AG04449 (cell line): ENCODE results near the gene SARDH.

ENCODE experiments used
- CTCF ChIA-PET: fragments of 350-600 bp; formaldehyde crosslinking; extraction: SDS; loops from one replicate; lab custom pipeline; 2021; ENCODE audit warnings: antibody characterized with exemption; lab: Yijun Ruan, JAX
- POLR2A ChIA-PET: fragments of 400-600, 350-600 bp; formaldehyde crosslinking; extraction: SDS; loops from one replicate; lab custom pipeline; 2020; ENCODE audit warnings: antibody characterized with exemption, inconsistent platforms; lab: Yijun Ruan, JAX
- DNase-seq: peaks from one replicate; pipeline ENCODE4 v3.0.0-alpha.2; 2010; ENCODE audit warnings: low read depth, low spot score
- H3K4me3 ChIP-seq: 2 replicates; pipeline ENCODE4 v1.5.1; 2011; ENCODE audit warnings: low read depth, mild to moderate bottlenecking, control low read depth, low read length
- CTCF ChIP-seq: IDR thresholded peaks from one replicate; pipeline ENCODE4 v1.5.1; 2011; ENCODE audit warnings: mild to moderate bottlenecking, moderate library complexity, low read length, control low read depth, inconsistent platforms; ENCODE audit not compliant: insufficient read depth; ENCODE audit errors: missing control alignments

Gene SARDH

GRCh38 chr9:133709691-133710571 lies 28.2 kb downstream of the SARDH start:
- DNase-seq, result no peak
- TF ChIP-seq CTCF, result no peak
- CTCF ChIA-PET, result interaction anchor here (1.3 kb wide), 1 partner anchor 285 kb away, joined by 3 read pairs; no protein-coding TSS in a partner anchor
- POLR2A ChIA-PET, result no interaction called here
- H3K4me3 ChIP-seq, result no peak overlapping the region

- no peak for TF ChIP-seq CTCF
- H3K4me3 ChIP-seq, result no peak overlapping the region
- DNase-seq, result no peak
- POLR2A ChIA-PET, result no interaction called here
- CTCF ChIA-PET, result interaction anchor here (0.7 to 1.3 kb wide), 2 partner anchors 34 to 286 kb away, joined by 3 read pairs; no protein-coding TSS in a partner anchor
Measured at GRCh38 chr9:133709015-133709611, 29.0 kb downstream of the SARDH start.

GRCh38 chr9:133708246-133709014 lies 29.7 kb downstream of the SARDH start:
- no peak for DNase-seq
- TF ChIP-seq CTCF, result no peak
- ChIA-PET CTCF (interaction anchor here (0.7 kb wide), 1 partner anchor 35 kb away, joined by 3 read pairs; no protein-coding TSS in a partner anchor), POLR2A (no interaction called here)
- no peak overlapping the region for H3K4me3 ChIP-seq

- no peak overlapping the region for H3K4me3 ChIP-seq
- ChIA-PET CTCF (no interaction called here), POLR2A (no interaction called here)
- no peak for DNase-seq
- no peak for TF ChIP-seq CTCF
Measured at GRCh38 chr9:133707763-133708245, 30.3 kb downstream of the SARDH start.

GRCh38 chr9:133707065-133707762 lies 30.9 kb downstream of the SARDH start:
- TF ChIP-seq CTCF, result no peak
- no peak overlapping the region for H3K4me3 ChIP-seq
- ChIA-PET CTCF (no interaction called here), POLR2A (no interaction called here)
- no peak for DNase-seq
